GM11168 (cell line): Measurements from ENCODE around the gene PPP2R2B.

Experiments
- in situ Hi-C: fragments of 300-500 bp; cut with MboI; formaldehyde crosslinking; loops from one replicate; pipeline ENCODE4 v1.12.0; 2022; ENCODE audit warnings: low sequenced_read_pairs; ENCODE audit not compliant: unreplicated experiment

PPP2R2B gene

DNA sequence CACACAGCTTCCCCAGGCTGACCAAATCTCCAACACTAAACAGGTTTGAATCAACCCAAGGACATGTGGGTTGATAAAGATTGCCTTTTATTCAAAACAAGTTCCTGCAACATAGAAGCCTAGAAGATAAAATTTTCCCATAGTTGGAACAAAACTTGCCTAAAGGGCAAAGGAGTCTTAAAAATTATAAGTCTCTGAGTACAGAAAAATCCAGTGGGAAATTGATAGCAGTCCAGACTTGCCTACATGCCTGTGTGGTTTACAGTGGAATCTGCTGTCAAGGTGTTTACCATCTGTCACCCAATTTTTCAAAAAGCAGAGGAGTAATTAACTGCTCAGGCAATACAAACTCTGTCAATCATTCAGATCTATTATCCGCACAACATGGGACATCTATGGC, 168.2 kb downstream of the PPP2R2B start:
- in situ Hi-C loops: no loop called here

DNA sequence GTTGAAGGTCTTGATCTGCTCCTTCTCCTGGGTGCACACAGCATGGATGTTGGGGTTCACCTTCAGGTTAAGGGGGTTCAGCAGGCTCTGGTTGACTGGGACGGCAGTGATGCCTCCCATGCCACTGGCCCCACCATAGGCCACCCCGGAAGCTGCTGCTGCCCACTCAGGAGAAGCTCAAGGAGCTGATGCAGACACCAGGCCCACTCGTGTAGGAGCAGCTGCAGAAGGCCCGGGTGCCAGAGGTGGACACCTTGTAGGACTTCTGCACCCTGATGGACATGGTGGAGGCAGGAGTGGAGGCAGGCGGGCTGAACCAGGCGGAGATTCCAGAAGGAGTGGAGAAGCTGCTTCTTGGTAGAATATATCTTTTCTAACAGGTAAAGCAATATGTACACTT, 171.2 kb downstream of the PPP2R2B start:
- in situ Hi-C loops: no loop called here

DNA sequence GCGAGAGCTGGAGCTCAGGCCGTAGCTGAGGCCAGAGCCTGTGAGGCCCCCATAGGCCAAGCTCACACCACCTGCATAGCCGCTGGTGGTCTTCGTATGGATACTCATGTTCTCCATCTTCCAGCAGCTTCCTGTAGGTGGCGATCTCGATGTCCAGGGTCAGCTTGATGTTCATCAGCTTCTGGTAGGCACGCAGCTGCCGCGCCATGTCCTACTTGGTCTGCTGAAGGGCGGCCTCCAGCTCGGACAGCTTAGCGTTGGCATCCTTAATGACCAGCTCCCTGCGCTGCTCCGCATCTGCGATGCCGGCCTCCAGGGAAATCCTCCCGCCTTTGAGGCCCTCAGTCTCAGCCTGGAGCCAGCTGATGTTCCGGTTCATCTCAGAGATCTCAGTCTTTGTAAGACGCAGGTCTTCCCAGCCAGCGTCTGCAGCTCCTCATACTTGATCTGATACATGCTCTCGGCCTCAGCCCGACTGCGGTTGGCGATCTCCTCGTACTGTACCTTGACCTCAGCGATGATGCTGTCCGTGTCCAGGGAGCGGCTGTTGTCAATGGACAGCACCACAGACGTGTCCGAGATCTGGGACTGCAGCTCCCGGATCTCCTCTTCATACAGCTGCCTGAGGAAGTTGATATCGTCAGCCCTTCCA, 172.1 kb downstream of the PPP2R2B start:
- in situ Hi-C loops: no loop called here

DNA sequence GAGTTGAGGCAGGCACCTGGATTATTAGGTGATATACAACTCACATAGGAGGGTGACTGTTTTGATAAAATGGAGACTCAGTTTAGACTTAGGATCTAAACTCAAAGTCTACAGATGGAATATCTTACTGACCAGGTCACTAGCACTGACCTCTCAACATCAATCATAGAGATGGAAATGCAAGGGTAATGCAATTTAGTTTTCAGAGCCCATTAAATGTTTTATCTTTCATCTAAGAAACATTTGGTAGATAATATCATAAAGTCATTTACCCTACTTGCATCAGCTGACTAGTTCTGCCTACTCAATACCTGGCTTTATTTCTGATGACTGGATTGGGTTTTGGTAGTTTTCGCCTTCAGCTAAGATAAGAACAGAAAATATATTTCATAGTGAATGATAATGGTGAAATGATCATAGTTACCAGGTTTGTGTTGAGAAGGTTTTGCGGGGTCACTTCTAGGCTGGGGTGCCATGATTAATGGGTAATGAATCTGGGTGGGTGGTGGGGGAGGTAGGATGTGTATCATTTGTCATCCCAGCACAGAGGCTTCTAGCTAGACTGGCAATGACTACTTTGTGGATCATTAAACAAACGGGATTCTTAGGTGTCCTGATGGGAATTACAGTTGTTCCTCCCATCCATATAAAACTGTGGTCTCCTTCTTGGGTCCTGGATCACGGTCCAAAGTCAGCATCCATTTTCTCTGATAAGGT, 173.4 kb downstream of the PPP2R2B start:
- in situ Hi-C loops: no loop called here

DNA sequence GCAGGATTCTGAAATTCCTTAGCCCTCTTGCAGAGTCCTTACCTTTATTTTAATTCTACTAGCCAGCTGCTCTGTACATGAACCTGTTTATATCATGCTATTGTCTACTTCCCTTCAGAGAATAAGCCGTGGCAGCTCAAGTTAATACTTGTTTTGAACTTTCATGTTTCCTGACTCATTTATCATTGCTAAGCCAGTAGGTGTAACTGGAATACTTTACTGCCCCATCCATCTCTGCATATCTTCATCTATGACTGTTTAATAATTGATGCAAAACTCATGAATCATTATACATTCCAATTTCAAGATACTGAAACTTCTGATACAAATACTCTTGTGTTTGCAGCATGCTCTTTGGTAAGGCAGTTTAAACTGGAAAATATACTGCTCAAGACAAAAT, 174.7 kb downstream of the PPP2R2B start:
- in situ Hi-C loops: no loop called here

DNA sequence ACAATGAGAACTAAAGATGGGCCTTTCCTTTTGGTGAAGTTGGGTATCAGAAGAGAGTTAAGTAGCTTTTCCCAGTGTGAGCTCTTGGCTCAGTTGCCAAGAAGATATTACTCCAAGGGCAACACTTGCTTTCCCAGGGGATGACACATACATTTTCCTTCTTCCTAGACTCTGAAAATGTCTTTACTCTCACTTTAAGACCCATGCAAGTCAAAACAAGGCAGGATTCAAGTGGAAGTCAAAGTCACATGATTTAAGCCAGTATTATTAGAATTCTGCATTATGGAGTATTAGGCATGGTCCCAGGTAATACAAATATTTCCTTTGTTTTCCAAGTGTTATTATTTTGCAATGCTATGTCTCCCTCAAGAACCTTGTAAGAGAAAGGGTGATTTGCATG, 175.1 kb downstream of the PPP2R2B start:
- in situ Hi-C loops: no loop called here

DNA sequence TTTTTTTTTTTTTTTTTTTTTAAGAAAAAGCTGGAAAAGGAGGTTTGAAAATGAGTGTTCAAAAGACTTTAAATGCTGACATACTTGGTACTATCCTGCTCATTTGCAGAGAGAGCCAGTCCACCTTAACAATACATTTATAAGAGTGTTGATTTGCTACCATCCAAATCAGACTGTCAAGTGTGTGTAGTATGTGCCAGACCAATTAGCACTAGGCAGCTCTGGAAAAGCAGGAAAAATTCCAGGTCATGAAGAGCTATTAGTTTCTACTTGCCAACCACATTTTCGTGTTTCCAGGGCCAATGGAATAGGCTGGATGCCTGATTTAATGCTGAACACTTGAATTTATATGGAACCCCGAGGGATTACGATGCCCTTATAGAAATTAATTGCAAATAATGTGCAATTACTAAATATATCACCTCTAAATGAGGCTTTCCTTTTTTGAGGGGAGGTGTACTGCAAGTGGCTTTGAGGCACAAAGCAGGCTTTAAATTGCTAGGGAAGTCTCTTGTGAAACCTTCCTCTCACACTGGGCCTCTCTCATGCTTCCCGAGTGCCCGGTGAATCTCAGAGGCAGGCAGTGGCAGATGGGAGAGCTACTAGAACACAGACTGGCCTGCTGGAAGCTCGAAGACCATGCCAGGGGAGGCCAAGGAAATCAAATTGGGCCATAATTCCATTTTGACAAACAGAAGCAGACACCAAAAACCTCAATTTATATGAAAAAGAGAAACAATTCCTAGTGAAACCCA, 178.7 kb downstream of the PPP2R2B start:
- in situ Hi-C loops: no loop called here

DNA sequence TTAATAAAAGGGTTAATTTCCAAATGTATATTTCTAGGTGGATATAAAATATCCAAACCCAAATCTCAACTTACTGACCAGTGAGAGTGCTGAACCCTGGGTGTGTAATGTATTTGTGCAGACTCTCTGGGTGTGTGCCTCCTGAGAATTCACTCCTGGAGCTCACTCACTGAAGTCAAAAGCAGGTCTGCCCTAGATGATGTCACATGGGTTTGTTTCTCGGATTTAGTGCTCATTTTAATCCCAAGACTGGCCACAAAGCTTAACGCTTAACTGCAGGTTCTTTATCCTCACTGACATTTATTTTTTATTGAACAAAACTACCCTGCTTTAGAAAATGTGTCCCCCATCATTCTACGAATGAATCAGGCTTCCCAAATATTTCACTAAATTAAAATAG, 179.4 kb downstream of the PPP2R2B start:
- in situ Hi-C loops: no loop called here

DNA sequence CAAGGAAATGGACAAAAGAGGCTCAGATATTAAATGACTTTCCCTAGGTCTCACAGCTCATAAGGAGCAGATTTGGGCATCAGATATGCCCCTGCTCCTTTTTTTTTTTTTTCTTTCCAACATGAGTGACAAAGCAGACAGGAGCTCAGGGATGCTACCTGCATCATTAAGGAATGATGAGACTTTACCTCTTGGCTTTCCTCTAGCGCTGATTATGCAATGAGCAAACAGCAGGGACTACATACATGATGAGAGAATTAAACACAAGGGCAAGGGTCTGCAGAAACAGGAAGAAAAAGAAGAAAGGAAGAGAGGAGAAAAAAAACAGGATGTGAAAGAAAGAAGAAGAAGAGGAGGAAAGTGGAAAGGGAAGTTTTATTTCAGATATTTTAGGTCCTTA, 179.9 kb downstream of the PPP2R2B start:
- in situ Hi-C loops: no loop called here

DNA sequence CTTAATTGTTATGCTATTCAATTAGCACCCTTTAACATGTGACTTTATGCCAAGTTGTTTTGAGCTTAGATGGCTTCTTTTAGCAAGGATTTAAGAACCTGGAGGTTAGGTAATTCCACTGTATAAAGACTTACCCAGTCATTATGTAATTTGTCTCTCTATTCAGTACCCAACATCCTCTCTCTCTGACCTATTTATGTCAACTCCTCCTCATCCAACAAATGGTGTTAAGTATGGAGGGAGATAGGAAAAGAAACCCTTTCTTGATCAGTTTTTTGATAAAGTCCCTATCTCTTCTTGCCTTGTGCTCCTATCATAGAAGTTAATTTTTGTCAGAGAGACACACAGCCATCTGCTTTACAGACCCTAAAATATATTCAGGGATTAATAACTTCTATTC, 181.3 kb downstream of the PPP2R2B start:
- in situ Hi-C loops: no loop called here

DNA sequence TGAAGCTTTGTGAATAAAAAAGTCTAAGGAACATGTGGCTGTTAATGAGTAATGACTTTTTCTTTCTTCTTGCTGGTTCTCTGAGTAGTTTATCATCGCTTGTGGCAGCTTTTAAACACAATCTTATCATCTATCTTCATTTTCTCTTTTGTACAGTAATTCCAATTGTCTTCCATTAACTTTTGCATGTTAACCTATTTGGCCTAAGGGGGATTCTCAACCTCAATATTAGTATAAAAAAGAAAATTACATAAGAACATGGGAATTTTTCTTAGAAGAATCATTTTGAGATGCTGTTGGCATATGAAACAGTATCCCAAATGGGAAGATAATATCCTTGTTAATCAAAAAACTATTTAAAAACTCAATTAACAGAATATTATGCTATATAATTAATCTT, 182.9 kb downstream of the PPP2R2B start:
- in situ Hi-C loops: no loop called here

DNA sequence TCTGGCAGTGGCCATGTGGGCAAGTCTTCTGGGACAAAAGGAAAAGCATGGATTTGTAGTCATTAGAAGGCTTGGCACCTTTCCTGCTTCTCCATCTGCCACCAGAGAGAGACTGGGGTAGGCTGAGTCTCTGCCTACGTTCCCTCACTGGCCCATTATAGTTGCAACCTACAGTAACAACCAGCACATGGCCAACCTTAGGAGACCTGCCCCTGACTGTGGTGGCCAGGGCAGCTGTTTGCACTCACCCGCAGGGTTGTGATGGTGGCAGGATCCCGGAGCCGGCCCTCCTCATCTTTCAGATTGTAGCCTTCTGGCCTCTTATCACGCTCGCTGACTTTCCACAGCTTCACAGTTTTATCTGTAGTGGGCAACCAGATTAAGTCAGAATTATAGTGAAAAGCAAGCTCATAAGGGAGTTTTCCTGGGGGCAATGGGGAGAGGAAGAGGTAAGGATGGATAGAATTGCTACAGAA, 187.6 kb downstream of the PPP2R2B start:
- in situ Hi-C loops: no loop called here

DNA sequence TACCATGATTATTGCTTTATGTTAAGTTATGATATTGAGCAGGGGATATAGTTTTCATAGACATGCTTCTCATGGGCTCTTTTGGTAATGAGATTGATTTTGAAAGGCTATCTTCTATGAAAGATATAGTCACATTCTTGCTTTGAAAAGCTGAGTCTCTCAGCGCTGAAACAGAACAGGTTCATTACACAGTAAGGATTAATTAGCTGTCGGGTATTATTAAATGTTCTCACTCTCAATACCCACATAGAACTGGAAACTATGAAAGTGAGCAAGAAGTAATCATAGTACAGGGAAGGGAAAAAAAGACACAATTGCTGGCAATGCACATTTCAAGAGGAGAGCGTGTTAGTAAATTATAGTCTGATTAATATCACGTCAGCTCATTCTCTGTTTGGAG, 190.9 kb downstream of the PPP2R2B start:
- in situ Hi-C loops: no loop called here

DNA sequence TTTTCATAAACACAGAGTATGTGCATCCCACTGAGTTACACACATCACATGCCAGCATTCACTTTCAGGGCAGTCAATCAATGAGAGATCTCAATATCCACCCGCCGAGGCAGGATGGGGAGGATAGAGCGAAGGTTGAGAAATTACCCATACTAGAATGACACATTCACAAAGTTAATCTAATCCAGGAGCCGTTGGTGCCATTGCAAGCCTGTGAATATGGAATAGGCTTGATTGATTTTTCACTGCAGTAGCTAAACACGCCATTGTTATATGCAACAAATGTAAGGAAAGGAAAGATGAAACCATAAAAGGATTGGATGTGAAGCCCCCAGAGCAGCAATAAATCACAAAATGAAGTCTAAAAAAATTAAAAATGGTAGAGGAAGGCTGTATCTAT, 194.7 kb downstream of the PPP2R2B start:
- in situ Hi-C loops: no loop called here

DNA sequence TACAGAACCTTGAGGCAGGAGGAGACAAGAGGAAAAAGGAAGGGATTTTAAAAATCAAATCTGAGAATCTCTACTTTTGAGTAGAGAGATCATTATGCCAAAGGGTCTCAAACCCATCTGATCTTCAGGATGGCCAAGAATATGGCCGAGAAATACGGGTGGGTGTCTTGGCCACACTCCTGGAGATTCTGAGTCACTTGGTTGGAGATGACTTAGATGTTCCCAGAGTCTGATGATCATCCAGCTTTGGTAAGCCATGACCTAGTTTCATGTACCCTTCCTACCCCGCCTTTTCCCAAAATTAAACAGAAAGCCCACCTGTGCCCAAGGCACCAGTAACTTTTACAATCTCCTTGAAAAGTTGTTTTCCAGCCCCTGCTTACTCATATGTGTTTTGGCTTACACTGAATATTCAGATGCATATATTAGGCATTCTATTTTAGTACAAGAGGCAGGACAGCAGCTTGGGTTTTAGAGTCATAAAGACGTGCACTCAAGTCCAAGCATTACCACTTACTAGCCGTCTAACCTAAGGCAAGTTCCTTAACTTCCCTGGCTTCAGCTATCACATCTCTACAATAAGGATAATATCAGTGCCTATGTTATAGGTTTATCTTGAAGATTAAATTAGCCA, 195.5 kb downstream of the PPP2R2B start:
- in situ Hi-C loops: no loop called here

DNA sequence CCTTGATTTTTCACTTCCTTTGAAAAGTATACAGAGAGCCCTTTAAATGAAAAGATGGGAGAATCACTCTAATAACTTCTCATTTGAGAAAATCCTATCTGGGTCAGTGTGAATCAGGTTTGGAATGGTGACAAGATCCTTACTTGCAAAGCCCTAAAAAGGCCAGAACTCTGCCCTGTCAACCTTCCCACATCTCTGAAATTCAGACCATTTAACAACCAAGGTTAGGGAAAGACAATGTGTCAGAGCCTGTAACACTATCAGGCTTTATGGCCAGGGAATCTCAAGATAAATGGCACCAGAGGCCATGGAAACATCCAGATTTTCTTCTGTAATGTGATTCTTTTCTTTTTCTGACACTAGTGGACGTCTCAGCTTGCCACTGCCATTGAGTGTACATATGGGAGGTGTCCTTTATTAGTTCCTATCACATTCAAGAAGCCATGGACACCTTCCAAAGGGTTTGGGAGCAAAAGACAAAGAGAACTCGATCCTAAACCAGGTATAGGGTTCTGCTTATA, 196.9 kb downstream of the PPP2R2B start:
- in situ Hi-C loops: no loop called here

DNA sequence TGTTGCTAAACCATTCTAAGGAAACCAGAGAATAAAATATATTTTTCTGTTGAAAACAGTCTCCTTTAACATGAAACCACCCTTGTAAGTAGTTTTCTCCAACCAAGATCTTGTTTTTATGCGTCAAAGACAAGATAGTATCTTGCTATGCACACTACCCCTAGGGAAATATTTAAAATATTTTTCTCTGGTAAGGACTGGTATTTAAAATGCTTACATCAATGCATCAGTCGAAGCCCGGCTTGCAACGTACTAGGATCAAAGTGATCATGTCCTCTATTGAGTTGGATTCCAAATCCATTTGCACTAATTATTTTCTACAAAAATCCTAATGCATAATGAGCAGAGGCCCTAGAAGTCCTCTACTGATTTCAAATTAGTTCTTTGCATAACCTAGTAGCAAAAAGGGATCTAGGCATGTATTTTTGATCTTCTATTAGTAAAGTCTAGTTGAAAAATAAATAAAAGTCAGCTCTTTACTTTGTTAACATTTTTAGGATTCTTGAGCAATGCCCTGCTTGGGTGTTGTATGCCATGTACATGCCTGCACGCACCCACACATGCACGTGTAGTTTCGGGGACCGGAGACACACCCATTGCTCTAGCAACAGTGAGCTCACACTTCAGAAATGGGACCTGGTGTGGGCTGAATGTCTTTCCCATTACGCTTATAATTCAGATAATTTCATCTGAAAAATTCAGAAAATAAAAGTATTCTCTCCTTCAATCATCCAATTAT, 197.5 kb downstream of the PPP2R2B start:
- in situ Hi-C loops: no loop called here

DNA sequence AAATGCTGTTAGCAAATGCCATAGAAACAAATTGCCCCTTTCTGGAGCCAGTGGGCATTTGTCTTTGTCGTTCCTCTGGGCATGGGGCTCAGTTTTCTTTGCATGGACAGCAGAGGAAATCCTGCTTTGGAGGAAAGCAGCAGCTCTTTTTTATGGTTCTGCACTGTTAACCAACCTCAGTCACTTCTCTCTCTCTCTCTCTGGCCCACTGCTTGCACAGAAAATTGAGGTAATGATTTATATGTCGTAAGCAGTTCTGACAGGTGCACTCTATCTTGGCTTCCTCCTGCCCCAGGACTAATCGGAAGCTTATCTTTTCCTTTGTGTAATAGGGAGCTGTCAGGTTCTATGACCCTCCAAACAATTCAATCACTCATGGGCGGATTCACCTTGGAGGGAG, 202.9 kb downstream of the PPP2R2B start:
- in situ Hi-C loops: no loop called here

DNA sequence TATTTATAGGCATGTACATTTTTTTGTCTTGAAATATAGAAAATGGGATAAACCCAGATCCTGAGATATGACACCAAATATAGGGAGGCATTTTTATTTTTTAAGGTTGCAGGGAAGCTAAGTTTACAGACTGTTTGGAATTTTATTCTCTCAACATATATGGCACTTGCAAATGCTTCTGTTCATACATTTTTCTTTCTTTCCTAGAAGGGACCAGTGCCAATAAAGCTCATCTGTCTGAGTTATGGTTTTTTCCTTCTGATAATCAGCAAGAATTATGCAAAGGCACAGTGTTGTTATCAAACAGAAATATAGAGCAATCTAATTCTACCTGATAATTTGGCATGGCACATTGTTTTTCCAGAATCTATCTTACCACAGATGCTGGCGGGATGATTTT, 205.7 kb downstream of the PPP2R2B start:
- in situ Hi-C loops: loop anchor here (25.0 kb wide), 1 partner anchor 289 kb away; no protein-coding TSS in a partner anchor
